ENCODE results near the gene RICTOR. TPM values are rescaled to one million over a fixed set of nuclear protein-coding genes. Genes with fewer than 3 reads are reported as not detected.

RICTOR gene
- total and polyA plus RNA-seq, 9 of the 15 experiments (the other 6 are each of a cell fraction or from before 2014, with no cell fraction given), result 13.9 to 46.6 (median 22.6) TPM

DNA sequence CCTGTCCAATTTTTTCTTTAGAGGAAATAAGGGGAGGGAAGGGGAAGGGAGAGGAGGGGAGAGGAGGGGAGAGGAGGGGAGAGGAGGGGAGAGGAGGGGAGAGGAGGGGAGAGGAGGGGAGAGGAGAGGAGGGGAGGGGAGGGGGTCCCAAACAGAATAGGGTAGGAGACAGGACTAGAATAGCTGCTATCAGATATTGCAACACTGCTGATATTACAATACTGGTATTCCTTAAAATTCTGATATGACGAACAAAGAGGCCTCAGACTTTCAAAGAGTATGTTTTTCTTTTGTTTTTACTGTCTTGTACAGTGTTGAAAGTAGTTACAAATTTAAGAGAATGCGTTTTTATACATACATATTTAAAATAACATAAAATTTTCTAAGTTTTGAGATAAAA is 67.5 kb downstream of the RICTOR start:
- no peak for FAIRE-seq

DNA sequence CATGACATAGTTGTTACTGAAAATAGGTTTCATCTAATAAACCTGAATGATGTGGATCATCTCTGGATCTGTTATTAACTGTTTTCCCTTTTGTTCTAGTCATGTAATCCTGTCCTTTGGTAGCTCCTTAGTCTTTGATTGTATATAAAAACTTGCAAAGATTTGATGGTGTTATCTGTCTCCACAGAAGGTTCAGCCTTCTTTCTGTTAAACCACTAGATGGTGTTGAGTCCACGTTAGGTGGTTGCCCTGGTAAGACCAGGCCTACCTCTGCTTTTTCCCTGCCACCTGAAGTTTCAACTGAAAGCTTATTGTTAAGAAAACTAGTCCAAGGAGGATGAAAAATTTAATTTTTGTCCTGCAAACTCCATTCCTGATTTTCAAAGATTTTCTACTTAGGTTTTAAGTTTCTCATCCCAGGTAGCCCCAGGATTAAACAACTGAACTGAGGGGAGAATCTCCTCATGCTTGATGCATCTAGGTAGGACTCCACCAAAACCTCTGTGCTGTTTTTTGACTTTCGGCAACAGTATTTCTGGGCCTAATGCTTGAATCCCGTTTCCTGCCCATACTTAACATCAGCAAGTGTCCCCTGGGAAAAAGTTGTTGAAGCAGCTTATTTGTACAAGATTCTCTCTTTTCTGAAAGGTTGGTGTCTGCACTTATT is 68.5 kb downstream of the RICTOR start:
- POLR2A ChIA-PET, result interaction anchor here (0.7 to 1.5 kb wide), 4 partner anchors 10 to 151 kb away, joined by 3 to 7 read pairs (median 4); no protein-coding TSS in a partner anchor
- no TSS peak for BruUV-seq (replicated peaks)
- no peak overlapping the region for H2AFZ ChIP-seq (ENCODE audit: low read depth, low read length)
- peaks cover 11% of the 10 kb centered on the region; the same call in 1 of the 3 replicates for H3K79me2 ChIP-seq (ENCODE audit: control insufficient read depth, insufficient read depth, low read length)
- peaks cover 4% of the 10 kb centered on the region for H3K9me3 ChIP-seq (replicated peaks; ENCODE audit: control insufficient read depth, insufficient read depth, low read depth, low read length)
- no peak overlapping the region for H3K4me3 ChIP-seq
- peak overlapping the region; percentile 27; the same call in 1 of the 3 replicates for H3K27ac ChIP-seq (ENCODE audit: extremely low read depth, low read depth, low read length)
- no peaks in the 10 kb centered on the region for H3K9me1 ChIP-seq (ENCODE audit: control insufficient read depth, insufficient read depth, low read length)
- no peaks in the 10 kb centered on the region for H3K27me3 ChIP-seq (ENCODE audit: control insufficient read depth in 2 of 2, insufficient read depth in 2 of 2, low read length in 2 of 2)
- peak in 2 of 4 experiments; percentile 44 to 66 for DNase-seq (ENCODE audit: extremely low read depth in 1 of 4, low spot score in 3 of 4)
- CTCF ChIA-PET (ENCODE audit: low intra/inter-chr PET ratio), result interaction anchor here (0.7 to 1.0 kb wide), 2 partner anchors 74 to 277 kb away, joined by 4 read pairs; no protein-coding TSS in a partner anchor
- H3K9ac ChIP-seq (ENCODE audit: insufficient read depth in 1 of 2, low read depth in 2 of 2, low read length in 2 of 2), result no peak overlapping the region
- no peaks in the 10 kb centered on the region for H4K20me1 ChIP-seq (replicated peaks; ENCODE audit: control insufficient read depth, insufficient read depth, low read length)
- WGBS (ENCODE audit: insufficient coverage, low coverage, missing lambda C conversion rate), result 41% methylated on average over 3 of the region's 3 CpGs
- peak; percentile 92 for ATAC-seq
- FAIRE-seq, result peak; percentile 76
- H3K4me2 ChIP-seq (ENCODE audit: insufficient read depth, low read length), result no peak overlapping the region
- in situ Hi-C loops (cut with MboI), result no loop called here
- peaks cover 0 to 7% of the 10 kb centered on the region in 2 experiments; a peak in 2 of 5 replicates for H3K4me1 ChIP-seq (replicated peaks in 1 of 2; ENCODE audit: control insufficient read depth in 2 of 2, insufficient read depth in 2 of 2, low read length in 2 of 2)
- peaks cover 30% of the 10 kb centered on the region for H3K36me3 ChIP-seq (ENCODE audit: control insufficient read depth, insufficient read depth, low read length)
- intact Hi-C loops (cut with micrococcal nuclease), result loop anchor here (1.0 to 5.0 kb wide), 4 partner anchors 67 to 277 kb away; partner anchors contain the start of gene FYB1
- TF ChIP-seq, protein P1, sequence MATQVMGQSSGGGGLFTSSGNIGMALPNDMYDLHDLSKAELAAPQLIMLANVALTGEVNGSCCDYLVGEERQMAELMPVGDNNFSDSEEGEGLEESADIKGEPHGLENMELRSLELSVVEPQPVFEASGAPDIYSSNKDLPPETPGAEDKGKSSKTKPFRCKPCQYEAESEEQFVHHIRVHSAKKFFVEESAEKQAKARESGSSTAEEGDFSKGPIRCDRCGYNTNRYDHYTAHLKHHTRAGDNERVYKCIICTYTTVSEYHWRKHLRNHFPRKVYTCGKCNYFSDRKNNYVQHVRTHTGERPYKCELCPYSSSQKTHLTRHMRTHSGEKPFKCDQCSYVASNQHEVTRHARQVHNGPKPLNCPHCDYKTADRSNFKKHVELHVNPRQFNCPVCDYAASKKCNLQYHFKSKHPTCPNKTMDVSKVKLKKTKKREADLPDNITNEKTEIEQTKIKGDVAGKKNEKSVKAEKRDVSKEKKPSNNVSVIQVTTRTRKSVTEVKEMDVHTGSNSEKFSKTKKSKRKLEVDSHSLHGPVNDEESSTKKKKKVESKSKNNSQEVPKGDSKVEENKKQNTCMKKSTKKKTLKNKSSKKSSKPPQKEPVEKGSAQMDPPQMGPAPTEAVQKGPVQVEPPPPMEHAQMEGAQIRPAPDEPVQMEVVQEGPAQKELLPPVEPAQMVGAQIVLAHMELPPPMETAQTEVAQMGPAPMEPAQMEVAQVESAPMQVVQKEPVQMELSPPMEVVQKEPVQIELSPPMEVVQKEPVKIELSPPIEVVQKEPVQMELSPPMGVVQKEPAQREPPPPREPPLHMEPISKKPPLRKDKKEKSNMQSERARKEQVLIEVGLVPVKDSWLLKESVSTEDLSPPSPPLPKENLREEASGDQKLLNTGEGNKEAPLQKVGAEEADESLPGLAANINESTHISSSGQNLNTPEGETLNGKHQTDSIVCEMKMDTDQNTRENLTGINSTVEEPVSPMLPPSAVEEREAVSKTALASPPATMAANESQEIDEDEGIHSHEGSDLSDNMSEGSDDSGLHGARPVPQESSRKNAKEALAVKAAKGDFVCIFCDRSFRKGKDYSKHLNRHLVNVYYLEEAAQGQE (IDR thresholded peaks at IDR 0.05; ENCODE audit: borderline replicate concordance), result peak; percentile 69
- TF ChIP-seq, protein P1 (CRISPR knock-in tag; IDR thresholded peaks at IDR 0.05; ENCODE audit: low read depth), result no peak

More for the DNA sequence above, 67.5 kb downstream of the RICTOR start:
- no peak overlapping the region for H3K4me3 ChIP-seq
- H3K9me3 ChIP-seq (replicated peaks; ENCODE audit: control insufficient read depth, insufficient read depth, low read depth, low read length), result peaks cover 10% of the 10 kb centered on the region
- peak overlapping the region; percentile 31; the same call in 1 of the 3 replicates for H3K27ac ChIP-seq (ENCODE audit: extremely low read depth, low read depth, low read length)
- TF ChIP-seq HNRNPK (IDR thresholded peaks at IDR 0.05; ENCODE audit: low read depth, low read length, poor library complexity, severe bottlenecking) (peak; percentile 87), ZNF146 (CRISPR knock-in tag; IDR thresholded peaks at IDR 0.05; ENCODE audit: unreplicated experiment) (no peak), PCBP2 (IDR thresholded peaks at IDR 0.05; ENCODE audit: low read depth, low read length, poor library complexity, severe bottlenecking) (peak; percentile 87), SREBF1 (IDR thresholded peaks at IDR 0.05; ENCODE audit: borderline replicate concordance, low read depth, low read length) (no peak), EWSR1 (IDR thresholded peaks at IDR 0.05; ENCODE audit: borderline replicate concordance, low read depth, partially characterized antibody) (no peak)
- H3K9ac ChIP-seq (ENCODE audit: insufficient read depth in 1 of 2, low read depth in 2 of 2, low read length in 2 of 2), result no peak overlapping the region
- DNase-seq (ENCODE audit: extremely low read depth in 1 of 4, low spot score in 3 of 4), result no peak
- peaks cover 29% of the 10 kb centered on the region for H3K36me3 ChIP-seq (ENCODE audit: control insufficient read depth, insufficient read depth, low read length)
- peaks cover 11% of the 10 kb centered on the region; the same call in 1 of the 3 replicates for H3K79me2 ChIP-seq (ENCODE audit: control insufficient read depth, insufficient read depth, low read length)
- no peaks in the 10 kb centered on the region for H3K9me1 ChIP-seq (ENCODE audit: control insufficient read depth, insufficient read depth, low read length)
- CTCF ChIA-PET (ENCODE audit: low intra/inter-chr PET ratio), result no interaction called here
- WGBS (ENCODE audit: insufficient coverage, low coverage, missing lambda C conversion rate), result 56% methylated on average over 2 of the region's 2 CpGs
- intact Hi-C loops (cut with micrococcal nuclease), result loop anchor here (5.0 kb wide), 2 partner anchors 211 to 276 kb away; partner anchors contain the start of gene FYB1
- POLR2A ChIA-PET, result interaction anchor here (0.7 to 1.3 kb wide), 2 partner anchors 10 to 151 kb away, joined by 3 to 4 read pairs; no protein-coding TSS in a partner anchor
- no peaks in the 10 kb centered on the region for H3K27me3 ChIP-seq (ENCODE audit: control insufficient read depth in 2 of 2, insufficient read depth in 2 of 2, low read length in 2 of 2)
- no peak; the same call in 2 of the 3 replicates for ATAC-seq
- H3K4me1 ChIP-seq (replicated peaks in 1 of 2; ENCODE audit: control insufficient read depth in 2 of 2, insufficient read depth in 2 of 2, low read length in 2 of 2), result peaks cover 0 to 7% of the 10 kb centered on the region in 2 experiments; a peak in 2 of 5 replicates
- H2AFZ ChIP-seq (ENCODE audit: low read depth, low read length), result no peak overlapping the region
- in situ Hi-C loops (cut with MboI), result no loop called here
- no TSS peak for BruUV-seq (replicated peaks)
- no peak overlapping the region for H3K4me2 ChIP-seq (ENCODE audit: insufficient read depth, low read length)
- no peaks in the 10 kb centered on the region for H4K20me1 ChIP-seq (replicated peaks; ENCODE audit: control insufficient read depth, insufficient read depth, low read length)
